ENCODE measurements around the gene IL22RA2. TPM values are rescaled to one million over a fixed set of nuclear protein-coding genes. Genes with fewer than 3 reads are reported as not detected.

Gene IL22RA2
- total and polyA plus RNA-seq, 12 donors = 0.12 TPM; not detected in 11

DNA sequence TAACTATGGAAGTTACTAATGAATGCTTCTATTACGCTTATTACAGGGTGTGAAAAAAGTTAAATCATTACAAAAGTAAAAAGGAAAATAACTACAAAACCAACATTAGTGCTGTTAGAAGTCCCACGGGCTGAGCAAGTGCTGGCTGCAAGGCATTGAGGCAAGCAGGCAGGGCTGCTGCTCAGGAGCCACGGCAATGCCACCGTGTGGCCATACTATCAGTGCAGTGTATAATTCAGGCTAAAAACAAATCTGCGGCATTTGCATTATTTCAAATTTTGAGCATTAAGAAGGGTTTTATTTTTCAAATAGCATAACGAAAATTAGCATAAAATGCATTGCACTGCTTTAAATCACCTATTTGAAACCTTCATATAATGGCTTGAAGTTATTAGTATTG lies 28.6 kb upstream of the IL22RA2 start:
- TF ChIP-seq, protein P1, sequence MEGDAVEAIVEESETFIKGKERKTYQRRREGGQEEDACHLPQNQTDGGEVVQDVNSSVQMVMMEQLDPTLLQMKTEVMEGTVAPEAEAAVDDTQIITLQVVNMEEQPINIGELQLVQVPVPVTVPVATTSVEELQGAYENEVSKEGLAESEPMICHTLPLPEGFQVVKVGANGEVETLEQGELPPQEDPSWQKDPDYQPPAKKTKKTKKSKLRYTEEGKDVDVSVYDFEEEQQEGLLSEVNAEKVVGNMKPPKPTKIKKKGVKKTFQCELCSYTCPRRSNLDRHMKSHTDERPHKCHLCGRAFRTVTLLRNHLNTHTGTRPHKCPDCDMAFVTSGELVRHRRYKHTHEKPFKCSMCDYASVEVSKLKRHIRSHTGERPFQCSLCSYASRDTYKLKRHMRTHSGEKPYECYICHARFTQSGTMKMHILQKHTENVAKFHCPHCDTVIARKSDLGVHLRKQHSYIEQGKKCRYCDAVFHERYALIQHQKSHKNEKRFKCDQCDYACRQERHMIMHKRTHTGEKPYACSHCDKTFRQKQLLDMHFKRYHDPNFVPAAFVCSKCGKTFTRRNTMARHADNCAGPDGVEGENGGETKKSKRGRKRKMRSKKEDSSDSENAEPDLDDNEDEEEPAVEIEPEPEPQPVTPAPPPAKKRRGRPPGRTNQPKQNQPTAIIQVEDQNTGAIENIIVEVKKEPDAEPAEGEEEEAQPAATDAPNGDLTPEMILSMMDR (IDR thresholded peaks at IDR 0.05) = peak; percentile 16 to 61 (median 43)
- 79 to 85% methylated on average over 6 of the region's 6 CpGs for WGBS, 2 donors
- DNase-seq = no peak
- Histone ChIP-seq H3K36me3 (peaks cover 0 to 94% (median 52%) of the 10 kb centered on the region in 9 donors), H3K27ac (no peak overlapping the region), H3K27me3 (no peaks in the 10 kb centered on the region), H3K4me1 (peaks cover 0 to 48% (median 26%) of the 10 kb centered on the region in 9 donors), H3K9me3 (no peaks in the 10 kb centered on the region), H3K4me3 (no peak overlapping the region)
- intact Hi-C loops (cut with DNase I) = loop anchor here in 7 of 10 donors (5.0 to 10.0 kb wide), 6 partner anchors 97 to 113 kb away; no protein-coding TSS in a partner anchor
- ATAC-seq = peak in 7 of 8 donors; percentile 72 to 89 (median 76)

DNA sequence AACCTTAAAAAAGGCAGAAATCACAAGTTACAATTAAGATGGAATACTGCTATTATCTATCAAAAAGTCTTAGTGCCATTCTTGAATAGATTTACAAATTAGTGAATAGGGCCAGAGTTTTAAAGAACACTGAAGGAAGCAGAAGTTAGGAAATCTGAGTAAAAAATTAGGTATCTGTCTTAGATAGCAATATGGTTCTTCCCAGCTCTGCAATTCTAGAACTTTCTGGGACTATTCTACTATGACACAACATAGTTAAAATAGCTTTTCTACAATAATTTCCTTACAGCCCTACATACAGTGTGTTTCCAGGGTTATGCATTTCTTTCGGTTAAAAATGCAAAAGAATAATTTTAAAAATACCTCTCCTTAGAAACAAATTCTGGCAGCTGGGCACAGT lies 27.6 kb upstream of the IL22RA2 start:
- Histone ChIP-seq H3K4me1 (peaks cover 0 to 44% (median 16%) of the 10 kb centered on the region in 9 donors), H3K27me3 (no peaks in the 10 kb centered on the region), H3K4me3 (no peak overlapping the region), H3K36me3 (peaks cover 0 to 96% (median 50%) of the 10 kb centered on the region in 9 donors), H3K27ac (no peak overlapping the region), H3K9me3 (no peaks in the 10 kb centered on the region)
- TF ChIP-seq, protein P1 (IDR thresholded peaks at IDR 0.05) = no peak
- 93 to 99% methylated on average over 1 of the region's 1 CpG for WGBS, 2 donors
- ATAC-seq (no peak), DNase-seq (no peak)
- intact Hi-C loops (cut with DNase I) = loop anchor here in 7 of 10 donors (5.0 to 10.0 kb wide), 6 partner anchors 96 to 114 kb away; no protein-coding TSS in a partner anchor

DNA sequence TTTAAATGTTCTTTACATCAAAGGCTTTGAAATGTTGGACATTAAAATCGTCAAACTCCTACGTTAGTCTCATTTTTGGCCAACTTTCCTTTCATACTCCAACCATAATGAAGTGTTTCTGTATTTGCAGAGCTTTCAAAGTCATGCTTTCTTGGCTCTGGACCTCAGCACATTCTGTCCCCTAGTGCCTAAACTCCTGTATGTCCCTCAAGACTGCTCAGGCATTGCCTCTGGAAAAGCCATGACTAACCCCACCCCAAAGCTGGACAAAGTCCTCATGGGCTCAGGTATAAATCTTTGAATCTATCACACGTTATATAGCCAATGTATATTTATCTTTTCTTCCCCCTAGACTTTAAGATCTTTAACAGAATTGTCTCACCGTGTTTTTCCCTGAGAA lies 26.8 kb upstream of the IL22RA2 start:
- H3K36me3 ChIP-seq = peaks cover 0 to 90% (median 43%) of the 10 kb centered on the region in 9 donors
- no peak for DNase-seq
- H3K4me3 ChIP-seq = no peak overlapping the region
- intact Hi-C loops (cut with DNase I) = loop anchor here in 7 of 10 donors (5.0 to 10.0 kb wide), 6 partner anchors 95 to 115 kb away; no protein-coding TSS in a partner anchor
- TF ChIP-seq, protein P1 (IDR thresholded peaks at IDR 0.05) = no peak
- H3K27me3 ChIP-seq = no peaks in the 10 kb centered on the region
- peak in 1 of 8 donors; percentile 26 for ATAC-seq
- H3K27ac ChIP-seq = peak overlapping the region in 1 of 10 donors; percentile 13
- H3K9me3 ChIP-seq = no peaks in the 10 kb centered on the region
- H3K4me1 ChIP-seq = peaks cover 0 to 44% (median 8%) of the 10 kb centered on the region in 9 donors
- 92 to 94% methylated on average over 4 of the region's 4 CpGs for WGBS, 2 donors

DNA sequence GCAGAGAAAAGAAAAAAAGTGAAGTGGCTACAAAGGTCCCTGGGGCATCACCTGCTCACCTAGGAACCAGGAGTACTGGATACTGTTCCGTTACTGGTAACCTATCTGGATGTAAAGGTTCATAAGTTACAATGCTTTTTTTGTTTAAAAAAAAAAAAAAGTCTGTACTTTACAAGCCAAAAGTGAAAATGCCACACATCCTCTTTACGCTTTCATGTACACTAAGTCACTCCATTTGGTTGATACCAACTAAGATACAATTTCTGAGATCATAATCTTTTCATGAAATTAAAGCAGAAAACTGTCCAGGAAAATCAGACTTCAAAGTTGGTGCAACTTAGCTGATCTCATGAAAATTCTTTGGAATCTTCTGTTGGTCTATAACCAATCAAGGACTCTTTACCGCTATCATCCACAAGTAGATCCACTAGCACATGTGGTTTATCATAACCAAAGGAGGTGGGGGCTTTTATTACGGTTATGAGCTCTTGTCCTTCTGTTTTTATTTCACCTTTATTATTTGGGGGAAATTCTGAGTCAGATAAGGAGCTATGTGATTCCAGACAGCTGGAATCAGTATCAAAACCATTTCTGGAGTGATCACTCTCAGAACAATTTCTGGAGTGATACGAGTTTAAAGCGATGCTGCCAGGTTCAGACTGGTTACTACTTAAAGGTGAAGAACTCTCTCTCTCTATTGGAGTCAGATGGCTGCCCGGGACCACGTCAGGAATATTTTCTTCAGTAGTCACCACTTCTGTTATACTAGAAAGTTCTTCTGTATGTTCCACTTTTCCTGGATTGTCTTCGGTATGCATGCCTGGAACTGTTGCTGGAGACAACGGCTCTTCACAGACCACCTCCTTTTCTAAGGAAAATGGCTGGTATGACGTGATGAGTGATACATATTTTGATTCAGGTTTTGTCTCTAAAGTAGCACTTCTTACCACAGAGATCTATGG lies 24.5 kb upstream of the IL22RA2 start:
- Histone ChIP-seq H3K36me3 (peaks cover 0 to 67% (median 28%) of the 10 kb centered on the region in 9 donors), H3K27ac (peak overlapping the region in 1 of 10 donors; percentile 3), H3K4me1 (peaks cover 0 to 34% (median 4%) of the 10 kb centered on the region in 9 donors), H3K4me3 (no peak overlapping the region), H3K9me3 (no peaks in the 10 kb centered on the region), H3K27me3 (no peaks in the 10 kb centered on the region)
- WGBS, 2 donors = 94% methylated on average over 11 of the region's 11 CpGs
- intact Hi-C loops (cut with DNase I) = loop anchor here in 1 of 10 donors (5.0 kb wide), 1 partner anchor 101 kb away; no protein-coding TSS in a partner anchor
- no peak for ATAC-seq
- no peak for DNase-seq
- TF ChIP-seq, protein P1 (IDR thresholded peaks at IDR 0.05) = no peak

Data from heart right ventricle (tissue), 16 donors.